Measurements from ENCODE around the gene IWS1. TPM values are rescaled to one million over a fixed set of nuclear protein-coding genes. Genes with fewer than 3 reads are reported as not detected.

Gene IWS1
- total RNA-seq, 1 donor from 2014 or later: 47.9 TPM

GRCh38 chr2:127567351-127567854 is 41.1 kb upstream of the IWS1 start:
- no peak for DNase-seq (ENCODE audit: low spot score in 2 of 2, unreplicated experiment in 2 of 2)
- H3K4me3 Mint-ChIP-seq: no peak overlapping the region
- TF ChIP-seq CTCF (IDR thresholded peaks at IDR 0.05; ENCODE audit: unreplicated experiment): no peak
- no peaks in the 10 kb centered on the region for H3K4me1 Mint-ChIP-seq
- H3K27ac Mint-ChIP-seq: no peak overlapping the region
- H3K36me3 Mint-ChIP-seq: no peaks in the 10 kb centered on the region
- peaks cover 8% of the 10 kb centered on the region for H3K27me3 Mint-ChIP-seq (ENCODE audit: low read depth)
- H3K9me3 Mint-ChIP-seq: peaks cover 5% of the 10 kb centered on the region

GRCh38 chr2:127566576-127566975 is 40.3 kb upstream of the IWS1 start:
- no peak for DNase-seq (ENCODE audit: low spot score in 2 of 2, unreplicated experiment in 2 of 2)
- Mint-ChIP-seq H3K27ac (no peak overlapping the region), H3K4me3 (no peak overlapping the region), H3K36me3 (no peaks in the 10 kb centered on the region), H3K4me1 (no peaks in the 10 kb centered on the region), H3K9me3 (peaks cover 5% of the 10 kb centered on the region), H3K27me3 (ENCODE audit: low read depth) (peaks cover 8% of the 10 kb centered on the region)
- TF ChIP-seq CTCF (IDR thresholded peaks at IDR 0.05; ENCODE audit: unreplicated experiment): no peak

DNA sequence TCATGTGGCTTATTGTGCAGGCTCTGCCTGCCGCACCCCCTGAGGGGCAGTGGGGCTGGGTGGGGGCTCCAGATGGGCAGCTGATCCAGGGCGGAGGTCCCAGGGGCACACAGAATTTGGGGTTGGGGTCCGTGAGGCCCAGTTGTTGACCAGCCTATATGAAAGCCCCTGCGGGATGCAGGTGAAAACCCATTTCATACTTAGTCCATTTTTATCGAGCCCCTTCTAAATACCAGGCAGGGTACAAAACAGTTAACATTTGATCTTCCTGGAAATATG is 39.8 kb upstream of the IWS1 start:
- no peak for TF ChIP-seq CTCF (IDR thresholded peaks at IDR 0.05; ENCODE audit: unreplicated experiment)
- H3K27ac Mint-ChIP-seq: no peak overlapping the region
- no peaks in the 10 kb centered on the region for H3K4me1 Mint-ChIP-seq
- peaks cover 5% of the 10 kb centered on the region for H3K9me3 Mint-ChIP-seq
- no peak for DNase-seq (ENCODE audit: low spot score in 2 of 2, unreplicated experiment in 2 of 2)
- H3K36me3 Mint-ChIP-seq: no peaks in the 10 kb centered on the region
- H3K27me3 Mint-ChIP-seq (ENCODE audit: low read depth): peaks cover 8% of the 10 kb centered on the region
- no peak overlapping the region for H3K4me3 Mint-ChIP-seq

- no peak for TF ChIP-seq CTCF (IDR thresholded peaks at IDR 0.05; ENCODE audit: unreplicated experiment)
- no peak overlapping the region for H3K4me3 Mint-ChIP-seq
- H3K27me3 Mint-ChIP-seq (ENCODE audit: low read depth): peaks cover 10% of the 10 kb centered on the region
- no peaks in the 10 kb centered on the region for H3K36me3 Mint-ChIP-seq
- no peak for DNase-seq (ENCODE audit: low spot score in 2 of 2, unreplicated experiment in 2 of 2)
- peaks cover 5% of the 10 kb centered on the region for H3K9me3 Mint-ChIP-seq
- H3K4me1 Mint-ChIP-seq: no peaks in the 10 kb centered on the region
- H3K27ac Mint-ChIP-seq: no peak overlapping the region
Observed at GRCh38 chr2:127565261-127566138, 39.2 kb upstream of the IWS1 start.

DNA sequence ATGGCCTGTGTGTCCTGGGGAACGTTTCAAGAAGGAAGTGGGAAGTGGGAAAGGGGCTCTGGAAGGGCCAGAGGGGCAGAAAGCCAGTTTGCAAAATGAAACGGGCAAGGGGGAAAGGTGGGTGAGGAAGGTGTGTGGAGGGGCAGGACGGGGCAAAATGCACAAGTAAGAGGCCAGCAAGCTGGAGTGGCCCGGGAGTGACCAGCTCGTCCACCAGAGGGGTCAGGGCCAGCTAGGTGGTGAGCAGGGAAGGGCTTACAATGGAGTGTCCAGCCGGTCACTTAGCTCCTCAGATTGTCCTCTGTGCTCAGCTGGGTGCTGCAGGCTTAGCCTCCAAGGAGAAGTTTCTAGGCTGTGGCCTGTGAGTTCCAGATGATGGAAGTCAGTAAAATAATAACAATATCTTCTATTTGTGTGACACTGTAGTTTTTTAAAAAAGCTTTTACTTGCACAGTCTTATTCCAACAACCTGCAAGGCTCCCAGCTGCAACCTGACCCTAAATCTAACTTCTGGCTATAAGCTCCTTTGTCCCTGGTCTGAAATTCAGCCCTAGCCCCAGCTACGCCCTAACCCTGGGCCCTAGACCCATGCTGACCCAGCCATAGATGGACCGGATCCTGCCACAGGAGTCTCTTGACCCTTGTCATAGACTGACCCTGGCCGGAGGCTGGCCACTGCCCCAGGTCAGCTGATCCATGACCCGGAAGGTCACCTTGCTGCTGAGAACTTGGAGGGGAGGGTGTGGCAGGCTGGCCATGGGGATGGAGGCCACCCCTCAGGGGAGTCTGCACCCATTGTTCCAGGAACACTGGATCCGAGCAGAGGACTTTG is 38.4 kb upstream of the IWS1 start:
- H3K4me1 Mint-ChIP-seq: no peaks in the 10 kb centered on the region
- no peak overlapping the region for H3K27ac Mint-ChIP-seq
- no peak for DNase-seq (ENCODE audit: low spot score in 2 of 2, unreplicated experiment in 2 of 2)
- H3K9me3 Mint-ChIP-seq: peaks cover 5% of the 10 kb centered on the region
- H3K36me3 Mint-ChIP-seq: no peaks in the 10 kb centered on the region
- TF ChIP-seq CTCF (IDR thresholded peaks at IDR 0.05; ENCODE audit: unreplicated experiment): no peak
- no peak overlapping the region for H3K4me3 Mint-ChIP-seq
- peaks cover 9% of the 10 kb centered on the region for H3K27me3 Mint-ChIP-seq (ENCODE audit: low read depth)
